NCI-H2081 treated with DMSO at 0.1 percent for 48 hours (cell line): ENCODE measurements around the gene FBXO17.
"Not testable (repeated sequence)": the region's sequence is repeated elsewhere in the genome, so short reads cannot be mapped to it uniquely, and the experiment has no call there.

Experiments used
- DNase-seq: peaks from one replicate; lab custom pipeline; 2025; lab: John Stamatoyannopoulos, UW

FBXO17 gene, protein sequence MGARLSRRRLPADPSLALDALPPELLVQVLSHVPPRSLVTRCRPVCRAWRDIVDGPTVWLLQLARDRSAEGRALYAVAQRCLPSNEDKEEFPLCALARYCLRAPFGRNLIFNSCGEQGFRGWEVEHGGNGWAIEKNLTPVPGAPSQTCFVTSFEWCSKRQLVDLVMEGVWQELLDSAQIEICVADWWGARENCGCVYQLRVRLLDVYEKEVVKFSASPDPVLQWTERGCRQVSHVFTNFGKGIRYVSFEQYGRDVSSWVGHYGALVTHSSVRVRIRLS

DNA sequence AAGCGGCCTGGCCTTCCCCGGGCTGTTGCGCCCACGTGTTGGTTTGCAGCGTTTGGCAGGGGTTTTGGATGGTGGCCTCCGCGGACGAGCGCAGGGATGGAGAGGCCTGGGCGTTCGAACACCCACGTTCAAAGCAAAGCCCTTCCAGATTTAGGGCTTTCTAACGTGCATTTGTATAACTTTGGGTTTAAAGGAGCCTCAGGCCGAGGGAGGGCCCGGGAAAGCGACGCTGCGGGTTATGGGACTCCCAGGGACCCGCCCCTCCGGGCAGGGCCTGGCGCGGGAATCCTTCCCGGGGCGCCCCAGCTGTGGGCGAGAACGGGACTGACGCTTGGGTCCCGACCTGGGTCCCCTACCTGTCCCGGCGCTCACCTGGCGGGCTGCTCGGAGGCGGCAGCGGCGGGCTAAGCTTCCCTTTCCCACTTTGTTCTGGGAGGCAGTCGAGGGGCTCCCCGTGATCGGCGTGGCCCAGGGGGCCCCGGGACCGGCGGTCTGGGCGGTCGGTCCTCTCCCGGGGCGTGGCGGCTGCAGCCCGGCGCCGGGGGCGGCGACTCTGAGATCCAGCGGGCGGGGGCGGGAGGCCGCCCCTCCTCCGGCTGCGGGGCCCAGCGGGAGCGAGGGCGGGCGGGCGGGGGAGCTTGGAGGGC lies at the start of gene FBXO17:
TSS of gene FBXO17 (minus strand) at position 529 of the 647 bp plus-strand sequence. CDS start 25,423 bp downstream, outside the sequence.
- DNase-seq: no peak

DNA sequence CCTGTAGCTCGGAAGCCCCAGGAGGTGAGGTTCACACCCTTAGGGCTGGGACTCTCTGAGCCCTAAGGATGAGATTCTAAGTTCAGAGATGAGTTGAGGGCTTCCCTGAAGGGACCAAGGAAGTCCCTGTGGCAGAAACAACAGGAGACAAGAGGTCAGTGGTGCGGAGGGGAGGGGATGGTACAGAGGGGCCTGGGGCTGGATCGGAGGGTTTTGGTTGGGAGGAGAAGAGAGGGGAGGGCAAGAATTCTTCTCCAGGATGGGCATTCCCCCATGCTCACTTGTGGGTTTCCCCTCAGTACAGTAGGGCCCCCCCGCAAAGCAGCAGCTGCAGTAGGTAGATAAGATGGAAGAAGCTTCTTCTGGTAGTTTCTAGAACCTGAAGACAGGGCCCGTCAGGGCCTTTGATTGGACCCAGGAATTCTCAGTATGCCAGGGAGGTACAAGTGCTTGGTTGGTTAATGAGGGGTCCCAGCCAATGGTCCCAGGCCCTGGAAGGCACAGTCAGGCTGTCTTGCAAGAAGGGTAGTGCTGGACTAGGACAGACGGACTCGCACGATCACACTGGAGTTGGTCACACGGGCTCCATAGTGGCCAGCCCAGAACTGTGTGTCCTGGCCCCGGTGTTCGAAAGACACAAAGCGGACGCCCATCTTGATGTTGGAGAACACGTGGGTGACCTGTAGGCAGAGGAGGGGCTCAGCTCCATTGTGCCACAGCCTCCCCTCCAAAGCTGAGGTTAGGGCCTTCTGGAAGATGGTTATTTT lies 49.5 kb upstream of the FBXO17 start:
- no peak for DNase-seq

DNA sequence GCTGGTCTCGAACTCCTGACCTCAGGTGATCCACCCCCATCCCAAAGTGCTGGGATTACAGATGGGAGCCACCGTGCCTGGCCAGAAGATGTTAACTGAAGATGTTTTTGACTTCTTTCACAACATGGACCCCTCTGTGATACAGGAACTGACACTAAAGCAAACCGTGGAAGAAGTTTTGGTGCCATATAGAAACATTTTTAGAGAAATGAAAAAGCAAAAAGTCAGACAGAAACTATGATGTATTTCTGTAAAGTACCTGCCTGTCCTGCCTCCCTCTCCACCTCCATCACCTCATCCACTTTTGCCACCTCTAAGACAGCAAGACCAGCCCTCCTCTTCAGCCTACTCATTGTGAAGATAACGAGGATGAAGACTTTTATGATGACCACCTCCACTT lies 45.5 kb upstream of the FBXO17 start:
- no peak for DNase-seq

DNA sequence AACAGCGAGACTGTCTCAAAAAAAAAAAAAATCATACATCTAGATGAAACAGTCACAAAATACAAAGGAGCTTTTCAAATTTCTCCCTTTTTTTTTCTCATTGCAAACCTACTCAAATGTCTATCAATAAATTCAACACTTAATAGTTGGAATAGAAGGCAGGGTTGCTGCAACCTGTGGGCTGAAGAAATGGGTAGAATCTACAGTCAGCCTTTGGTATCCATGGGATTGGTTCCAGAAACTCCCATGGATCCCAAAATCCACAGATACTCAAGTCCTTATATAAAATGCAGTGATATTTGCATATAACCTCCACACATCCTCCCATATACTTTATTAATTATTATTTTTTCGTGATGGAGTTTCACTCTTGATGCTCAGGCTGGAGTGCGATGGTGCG lies 42.1 kb upstream of the FBXO17 start:
- no peak for DNase-seq

GRCh38 chr19:39017026-39017425 lies 41.5 kb upstream of the FBXO17 start:
- DNase-seq: no peak

DNA sequence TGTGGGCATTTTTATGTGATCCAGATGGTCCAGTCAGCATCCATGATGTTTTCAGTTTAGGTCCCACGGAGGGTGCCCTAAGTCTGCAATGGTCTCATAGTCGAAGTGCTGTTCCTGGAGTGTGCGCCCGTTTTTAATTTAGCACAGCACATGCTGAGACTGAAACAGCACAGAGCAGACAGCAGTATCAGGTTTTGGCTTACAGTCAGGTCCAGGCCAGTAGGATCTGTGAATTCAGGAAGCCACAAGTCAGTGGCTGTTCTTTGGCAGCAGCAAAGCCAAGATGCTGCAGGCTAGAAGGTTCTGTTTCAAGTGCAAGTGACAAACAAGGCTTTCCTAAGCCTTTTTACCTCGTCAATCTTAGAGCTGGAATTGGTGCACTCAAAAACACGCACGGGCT lies 38.5 kb upstream of the FBXO17 start:
- DNase-seq: no peak

DNA sequence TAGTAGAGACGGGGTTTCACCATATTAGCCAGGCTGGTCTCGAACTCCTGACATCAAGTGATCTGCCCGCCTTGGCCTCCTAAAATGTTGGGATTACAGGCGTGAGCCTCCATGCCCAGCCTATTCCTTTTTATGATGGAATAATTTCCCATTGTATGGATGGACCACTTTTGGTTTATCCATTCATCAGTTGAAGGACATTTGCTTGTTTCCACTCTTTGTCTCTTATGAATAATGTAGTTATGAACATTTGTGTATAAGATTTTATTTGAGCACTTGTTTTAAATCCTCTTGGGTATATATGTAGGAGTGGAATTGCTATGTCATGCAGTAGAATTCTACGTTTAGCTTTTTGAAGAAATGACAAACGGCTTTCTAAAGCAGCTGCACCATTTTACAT lies 33.5 kb upstream of the FBXO17 start:
- DNase-seq: no peak

DNA sequence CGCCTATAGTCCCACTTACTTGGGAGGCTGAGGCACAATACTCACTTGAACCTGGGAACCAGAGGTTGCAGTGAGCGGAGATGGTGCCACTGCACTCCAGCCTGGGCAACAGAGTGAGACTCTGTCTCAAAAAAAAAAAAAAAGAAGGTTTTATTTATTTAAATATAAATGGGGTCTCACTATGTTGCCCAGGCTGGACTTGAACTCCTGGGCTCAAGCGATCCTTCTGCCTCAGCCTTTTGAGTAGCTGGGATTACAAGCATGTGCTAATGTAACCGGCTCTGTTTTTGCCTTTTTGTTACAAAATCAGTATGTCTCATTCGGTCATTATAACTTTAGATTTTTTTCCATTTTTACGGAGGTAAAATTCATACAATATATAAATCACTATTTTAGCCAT lies 32.6 kb upstream of the FBXO17 start:
- DNase-seq: no peak

- DNase-seq: no peak
Measured at GRCh38 chr19:39007096-39007495, 31.6 kb upstream of the FBXO17 start.

GRCh38 chr19:39004403-39004802 lies 28.9 kb upstream of the FBXO17 start:
- no peak for DNase-seq

DNA sequence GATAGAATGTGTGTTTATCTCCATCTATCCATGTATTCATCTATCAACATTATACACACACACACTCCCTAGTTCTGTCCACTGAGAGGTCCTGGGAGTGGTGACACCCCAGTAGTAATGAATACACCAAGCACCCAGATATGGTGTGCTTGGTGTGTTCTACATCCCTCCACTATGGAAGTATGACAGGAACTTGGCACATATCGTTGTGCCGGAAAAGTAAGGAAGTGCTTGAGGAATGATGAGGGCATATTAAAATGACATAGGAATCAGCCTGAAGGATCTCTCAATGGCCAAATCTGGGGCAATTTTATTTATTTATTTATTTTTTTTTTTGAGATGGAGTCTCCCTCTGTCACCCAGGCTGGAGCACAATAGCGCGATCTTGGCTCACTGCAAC lies 28.3 kb upstream of the FBXO17 start:
- DNase-seq: no peak

- DNase-seq: no peak
Measured at GRCh38 chr19:39003188-39003587, 27.6 kb upstream of the FBXO17 start.

- no peak for DNase-seq
Measured at GRCh38 chr19:39001041-39001440, 25.5 kb upstream of the FBXO17 start.

GRCh38 chr19:38997576-38997975 lies 22.0 kb upstream of the FBXO17 start:
- DNase-seq: not testable (repeated sequence)

GRCh38 chr19:38993271-38993670 lies 17.7 kb upstream of the FBXO17 start:
- DNase-seq: no peak

- DNase-seq: no peak
Measured at GRCh38 chr19:38990949-38991697, 15.6 kb upstream of the FBXO17 start.

DNA sequence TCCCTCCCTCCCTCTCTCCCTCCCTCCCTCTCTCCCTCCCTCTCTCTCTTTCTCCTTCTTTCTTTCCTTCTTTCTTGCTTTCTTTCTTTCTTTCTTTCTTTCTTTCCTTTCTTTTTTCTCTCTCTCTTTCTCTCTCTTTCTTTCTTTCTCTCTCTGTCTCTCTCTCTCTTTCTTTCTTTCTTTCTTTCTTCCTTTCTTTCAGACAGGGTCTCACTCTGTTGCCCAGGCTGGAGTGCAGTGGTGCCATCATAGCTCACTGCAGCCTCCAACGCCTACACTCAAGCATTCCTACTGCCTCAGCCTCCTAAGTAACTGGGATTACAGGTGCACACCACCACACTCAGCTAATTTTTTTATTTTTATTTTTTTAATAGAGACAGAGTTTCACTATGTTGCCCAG lies 14.1 kb upstream of the FBXO17 start:
- not testable (repeated sequence) for DNase-seq

DNA sequence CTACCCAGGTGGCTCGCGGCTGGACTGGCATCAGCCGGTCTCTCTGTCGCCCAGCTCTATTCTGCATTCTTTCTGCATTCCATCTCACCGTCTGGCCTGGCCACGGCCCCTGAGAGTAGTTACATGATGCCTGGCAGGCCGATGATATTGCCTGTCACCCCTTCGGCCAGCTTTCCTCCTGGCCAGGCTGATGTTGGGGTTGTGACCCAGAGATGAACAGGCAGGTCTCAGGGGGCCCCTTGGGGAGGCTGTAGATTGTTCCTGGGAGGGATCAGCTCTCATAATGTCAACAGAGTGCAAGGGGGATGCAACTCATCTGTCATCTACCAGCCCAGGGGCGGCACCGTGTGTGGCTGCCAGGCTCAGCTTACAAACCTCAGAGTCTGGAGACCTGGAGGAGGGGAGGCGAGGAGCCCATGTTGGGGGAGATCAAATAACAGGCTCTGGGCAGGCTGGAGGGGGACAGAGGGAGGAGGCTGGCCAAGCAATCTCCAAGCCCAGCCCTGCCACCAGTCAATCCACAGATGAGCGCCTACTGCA lies 13.6 kb upstream of the FBXO17 start:
- no peak for DNase-seq

- DNase-seq: not testable (repeated sequence)
Measured at GRCh38 chr19:38988627-38989026, 13.1 kb upstream of the FBXO17 start.

DNA sequence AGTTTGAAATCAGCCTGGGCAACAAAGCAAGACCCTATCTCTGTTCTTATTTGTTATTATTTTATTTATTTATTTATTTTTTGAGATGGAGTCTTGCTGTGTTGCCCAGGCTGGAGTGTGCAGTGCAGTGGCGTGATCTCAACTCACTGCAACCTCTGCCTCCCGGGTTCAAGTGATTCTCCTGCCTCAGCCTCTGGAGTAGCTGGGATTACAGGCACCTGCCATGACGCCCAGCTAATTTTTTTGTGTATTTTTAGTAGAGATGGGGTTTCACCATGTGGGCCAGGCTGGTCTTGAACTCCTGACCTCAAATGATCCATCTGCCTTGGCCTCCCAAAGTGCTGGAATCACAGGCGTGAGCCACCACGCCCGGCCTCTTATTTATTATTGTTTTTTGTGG lies 12.2 kb upstream of the FBXO17 start:
- not testable (repeated sequence) for DNase-seq

DNA sequence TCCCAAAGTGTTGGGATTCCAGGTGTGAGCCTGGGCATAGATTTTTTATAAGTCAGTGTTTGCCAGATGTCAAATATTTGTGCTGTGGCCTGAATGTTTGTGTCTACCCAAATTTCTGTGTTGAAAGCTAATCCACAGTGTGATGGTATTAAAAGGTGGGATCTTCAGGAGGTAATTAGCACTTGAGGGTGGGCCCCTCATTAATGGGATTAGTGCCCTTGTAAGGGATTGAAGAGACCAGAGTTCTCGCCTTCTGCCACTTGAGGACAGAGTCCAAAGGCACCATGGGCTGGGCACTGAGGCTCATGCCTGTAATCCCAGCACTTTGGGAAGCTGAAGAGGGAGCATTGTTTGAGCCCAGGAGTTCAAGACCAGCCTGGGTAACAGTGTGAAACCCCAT lies 9.7 kb upstream of the FBXO17 start:
- DNase-seq: no peak
